HG03103 (cell line): ENCODE measurements around the gene ASIC1.

Source experiments
- ATAC-seq: cut with Tn5 transposase; IDR thresholded peaks from one replicate; pipeline ENCODE4 v1.9.1; 2021; ENCODE audit warnings: low read depth; ENCODE audit not compliant: unreplicated experiment

Gene ASIC1

DNA sequence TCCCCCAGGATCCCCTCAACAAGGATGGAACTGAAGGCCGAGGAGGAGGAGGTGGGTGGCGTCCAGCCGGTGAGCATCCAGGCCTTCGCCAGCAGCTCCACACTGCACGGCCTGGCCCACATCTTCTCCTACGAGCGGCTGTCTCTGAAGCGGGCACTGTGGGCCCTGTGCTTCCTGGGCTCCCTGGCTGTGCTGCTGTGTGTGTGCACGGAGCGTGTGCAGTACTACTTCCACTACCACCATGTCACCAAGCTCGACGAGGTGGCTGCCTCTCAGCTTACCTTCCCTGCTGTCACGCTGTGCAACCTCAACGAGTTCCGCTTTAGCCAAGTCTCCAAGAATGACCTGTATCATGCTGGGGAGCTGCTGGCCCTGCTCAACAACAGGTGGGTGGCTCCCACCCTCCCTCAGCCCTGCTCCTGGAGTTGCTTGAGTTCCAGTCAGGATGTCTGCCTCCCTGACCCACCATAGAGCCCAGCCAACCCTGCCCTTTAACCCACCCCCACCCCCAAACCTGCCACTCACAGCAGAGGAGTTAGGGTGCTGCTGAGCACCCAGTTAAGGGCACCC is 1.4 kb downstream of the ASIC1 start:
- ATAC-seq, result no peak

DNA sequence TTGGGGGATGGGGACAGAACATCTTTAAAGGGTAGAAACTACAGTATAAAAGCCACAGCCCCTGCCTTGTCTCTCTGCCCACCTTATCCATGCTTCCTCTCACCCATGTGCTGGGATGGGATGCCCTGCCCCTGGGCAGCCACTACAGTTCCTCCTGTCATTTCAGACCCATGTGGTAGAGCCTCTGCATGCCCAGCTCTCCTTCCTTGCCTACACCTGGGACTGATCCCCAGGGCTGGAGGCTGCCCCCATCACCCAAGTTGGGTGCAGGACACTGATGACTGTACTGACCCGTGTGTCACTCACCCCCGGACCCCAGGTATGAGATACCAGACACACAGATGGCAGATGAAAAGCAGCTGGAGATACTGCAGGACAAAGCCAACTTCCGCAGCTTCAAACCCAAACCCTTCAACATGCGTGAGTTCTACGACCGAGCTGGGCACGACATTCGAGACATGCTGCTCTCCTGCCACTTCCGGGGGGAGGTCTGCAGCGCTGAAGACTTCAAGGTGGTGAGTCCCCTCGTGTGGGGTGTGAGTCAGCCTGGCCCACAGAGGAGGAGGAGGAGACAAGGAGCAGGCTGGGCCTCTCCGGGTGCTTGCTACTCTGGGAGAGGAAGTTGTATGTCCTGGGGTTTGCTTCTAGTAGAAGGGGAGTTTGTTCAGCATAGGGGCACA is 2.2 kb downstream of the ASIC1 start:
- no peak for ATAC-seq

- ATAC-seq, result no peak
These were observed 2.7 kb downstream of the ASIC1 start for GRCh38 chr12:50060120-50060468.

- no peak for ATAC-seq
These were observed 3.8 kb downstream of the ASIC1 start for GRCh38 chr12:50061171-50061570.

DNA sequence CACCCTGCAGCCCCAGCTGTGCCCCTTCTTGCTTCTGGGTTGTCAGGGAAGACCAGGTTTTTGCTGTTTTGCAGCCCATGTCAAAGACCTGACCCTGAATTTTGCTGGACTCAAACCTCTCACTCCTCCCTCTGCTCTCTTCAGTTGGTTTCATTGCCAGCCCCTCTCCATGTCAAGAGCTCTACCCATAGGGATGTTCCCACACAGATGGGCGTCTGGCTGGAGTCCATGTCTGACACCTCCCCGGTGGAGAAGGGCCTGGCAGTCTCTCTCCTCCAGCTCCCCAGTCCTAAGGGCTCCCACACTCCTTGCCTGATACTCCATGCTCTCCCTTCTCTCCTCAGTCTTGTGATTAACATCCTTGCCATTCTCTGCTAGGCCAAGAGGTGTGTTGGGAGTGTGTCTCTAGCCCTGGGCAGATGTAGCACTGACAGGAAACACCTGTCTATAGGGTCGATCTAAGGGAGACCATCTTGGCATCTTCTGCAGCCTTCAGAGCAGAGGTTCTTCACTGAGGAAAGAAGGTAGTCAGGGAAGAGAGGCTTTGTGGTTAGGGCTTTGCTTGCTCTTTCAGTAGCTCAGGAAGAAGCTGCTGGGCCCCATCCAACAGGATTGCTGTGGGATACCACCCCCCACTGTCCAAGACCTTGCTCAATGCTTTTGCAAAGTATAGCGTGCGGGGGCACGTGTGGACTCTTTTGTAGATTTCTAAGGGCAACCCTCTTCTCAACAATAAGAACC is 4.7 kb downstream of the ASIC1 start:
- no peak for ATAC-seq

- no peak for ATAC-seq
These were observed 5.5 kb downstream of the ASIC1 start for GRCh38 chr12:50062728-50063460.

DNA sequence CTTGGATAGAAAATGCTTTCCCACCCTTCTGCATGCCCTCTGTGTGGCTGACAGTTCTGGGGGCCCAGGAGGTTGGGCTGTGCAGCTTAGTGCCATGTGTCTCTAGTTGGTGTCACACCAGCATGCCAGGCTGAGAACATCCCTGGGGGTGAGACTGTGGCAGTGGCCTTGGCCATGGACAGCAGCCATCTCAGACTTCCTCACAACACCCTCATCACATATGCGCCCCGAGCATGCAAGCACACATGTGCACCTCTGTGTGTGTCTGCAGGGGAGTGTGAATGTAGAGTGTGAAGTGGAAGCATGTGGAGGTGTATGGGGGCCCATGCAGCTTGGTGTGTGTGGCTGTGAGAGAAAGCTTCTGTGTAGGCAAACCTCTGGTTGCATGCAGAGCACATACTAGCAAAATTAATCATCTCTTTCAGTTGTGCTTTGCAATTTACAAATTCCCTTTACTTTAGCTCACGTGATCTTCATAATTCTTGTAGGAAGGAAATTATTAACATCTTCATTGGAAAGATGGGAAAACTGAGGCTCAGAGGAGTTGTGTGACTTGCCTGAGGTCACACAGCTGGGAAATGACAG is 8.4 kb downstream of the ASIC1 start:
- ATAC-seq, result no peak

DNA sequence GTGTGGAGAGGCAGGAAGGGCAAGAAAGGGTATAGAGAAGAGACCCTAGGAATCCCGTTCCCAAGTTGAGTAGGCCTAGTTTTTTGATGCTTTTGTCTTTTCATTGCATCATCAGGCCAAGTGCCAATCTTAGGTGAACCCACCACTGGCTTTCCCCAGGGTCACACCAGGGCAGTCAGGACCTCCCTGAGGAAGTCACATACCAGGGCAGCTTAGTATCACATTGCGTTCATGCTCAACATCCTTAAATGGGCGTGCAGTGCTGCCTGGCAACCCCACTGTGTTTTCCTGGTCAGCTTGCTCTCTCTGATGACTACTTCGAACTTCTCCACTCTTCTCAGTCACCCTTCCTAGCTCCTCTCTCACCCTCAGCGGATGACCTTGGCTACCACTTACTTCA is 9.0 kb downstream of the ASIC1 start:
- ATAC-seq, result no peak

GRCh38 chr12:50069069-50069468 is 11.7 kb downstream of the ASIC1 start:
- no peak for ATAC-seq

GRCh38 chr12:50069539-50069938 is 12.1 kb downstream of the ASIC1 start:
- ATAC-seq, result no peak

- ATAC-seq, result no peak
These were observed 13.1 kb downstream of the ASIC1 start for GRCh38 chr12:50070314-50071060.

DNA sequence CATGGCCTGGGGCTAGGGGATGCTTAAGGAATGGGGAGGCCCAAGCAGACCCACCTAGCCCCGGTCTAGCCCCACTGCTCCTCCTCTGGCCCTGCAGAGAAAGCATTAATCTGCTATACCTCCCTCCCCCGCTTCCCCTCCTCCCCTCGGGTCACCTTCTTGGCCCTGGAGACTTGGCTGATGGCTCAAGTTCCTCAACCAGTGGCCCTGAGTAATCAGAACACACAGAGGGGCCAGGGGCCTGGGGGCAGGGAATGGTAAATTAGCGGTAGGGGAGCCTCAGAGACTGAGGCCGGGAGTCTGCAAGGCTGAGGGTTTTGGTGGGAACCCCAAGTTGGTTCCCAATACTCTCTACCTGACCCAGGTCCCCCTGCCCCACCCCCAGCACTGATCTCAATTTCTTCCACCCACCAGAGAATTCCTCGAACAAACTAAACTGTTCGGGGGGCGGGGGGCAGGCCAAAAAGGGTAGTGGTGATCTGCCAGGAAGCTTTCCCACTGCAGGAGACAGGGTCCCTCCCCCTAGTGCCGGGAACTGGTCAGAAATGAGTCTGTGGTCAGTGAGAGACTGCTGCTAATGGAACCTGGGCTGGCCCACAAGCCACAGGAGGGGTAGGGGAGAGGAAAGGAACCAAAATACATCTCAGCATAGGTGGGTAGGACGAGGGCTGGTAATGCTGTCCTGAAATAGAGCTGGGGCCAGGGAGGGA is 15.0 kb downstream of the ASIC1 start:
- no peak for ATAC-seq

DNA sequence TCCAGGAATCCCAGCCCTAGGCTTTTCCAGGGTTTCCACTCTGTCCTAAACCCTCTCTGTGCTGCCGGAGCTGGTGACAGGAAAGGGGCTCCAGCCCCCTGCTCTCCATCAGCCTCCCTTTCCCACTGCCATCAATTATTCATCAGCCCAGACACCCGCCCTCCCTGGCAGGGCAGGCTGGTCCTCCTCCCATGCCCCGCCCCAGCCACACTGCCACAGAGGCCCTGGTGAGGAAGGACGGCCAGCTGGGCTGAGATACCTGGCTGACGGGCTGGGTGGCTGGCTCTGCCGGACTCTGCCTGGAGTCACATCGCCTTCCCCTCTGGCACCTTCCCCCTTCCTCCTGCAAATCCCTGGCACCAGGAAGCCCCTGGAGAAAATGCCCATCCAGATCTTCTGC is 15.8 kb downstream of the ASIC1 start:
- no peak for ATAC-seq

- ATAC-seq, result no peak
These were observed 16.3 kb downstream of the ASIC1 start for GRCh38 chr12:50073712-50074111.

DNA sequence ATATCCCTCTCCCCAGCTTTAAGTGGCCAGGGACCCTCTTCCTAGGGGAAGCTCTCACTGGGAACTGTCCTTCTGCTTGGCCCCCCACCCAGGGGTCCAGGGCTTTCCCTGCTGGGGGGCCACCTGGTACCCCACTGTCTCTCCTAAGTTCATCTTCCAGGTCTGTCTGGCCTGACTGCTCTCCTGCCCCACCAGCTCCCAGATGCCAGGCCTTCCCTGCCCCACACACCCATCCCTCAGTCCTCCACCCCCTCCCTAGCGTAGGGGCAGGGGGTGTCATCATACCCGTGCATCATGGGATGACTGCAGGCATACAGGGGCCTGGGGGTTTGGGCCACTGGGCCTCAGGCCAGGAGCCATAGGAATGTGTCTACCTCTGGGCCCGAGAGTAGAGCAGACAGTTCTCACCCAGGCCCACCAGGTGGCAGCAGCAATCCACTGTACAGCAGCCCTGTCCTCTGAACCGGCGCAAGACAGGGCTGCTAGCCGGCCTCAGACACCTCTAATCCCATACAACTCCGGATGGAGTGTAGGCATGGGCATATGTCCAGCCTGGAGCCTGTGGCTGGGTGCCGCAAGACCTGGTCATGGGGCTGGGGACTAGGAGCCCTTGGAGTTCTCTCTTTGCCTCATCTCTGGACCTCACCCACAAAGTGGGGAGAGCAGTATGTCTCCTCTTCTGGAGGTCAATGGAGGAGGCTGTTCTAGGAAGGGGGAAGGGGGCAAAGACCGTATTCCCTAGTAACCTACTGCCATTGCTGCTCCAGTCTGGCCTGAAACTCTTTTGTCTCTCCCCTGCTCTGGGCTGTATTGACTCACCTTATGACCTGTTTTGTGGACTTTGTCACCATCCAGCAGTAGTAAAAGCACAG is 17.8 kb downstream of the ASIC1 start:
- peak; percentile 67 for ATAC-seq

DNA sequence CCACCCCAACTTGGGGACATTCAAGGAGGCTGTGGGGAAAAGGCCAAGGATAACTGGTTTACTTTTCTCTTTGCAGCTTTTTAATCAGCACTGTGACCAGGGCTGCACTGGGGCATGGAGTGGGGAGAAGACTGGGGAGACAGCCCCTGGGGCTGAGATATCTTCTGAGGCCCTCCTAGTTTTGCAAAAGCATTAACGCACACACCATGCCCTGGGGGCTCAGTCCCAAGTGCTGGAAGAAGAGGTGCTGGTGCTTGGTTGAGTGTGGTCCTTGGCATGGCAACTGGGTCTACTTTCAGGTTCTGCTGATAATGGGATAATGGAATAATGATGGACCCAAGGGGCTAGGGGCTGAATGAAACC is 18.4 kb downstream of the ASIC1 start:
- ATAC-seq, result no peak

GRCh38 chr12:50077099-50077498 is 19.7 kb downstream of the ASIC1 start:
- ATAC-seq, result no peak

DNA sequence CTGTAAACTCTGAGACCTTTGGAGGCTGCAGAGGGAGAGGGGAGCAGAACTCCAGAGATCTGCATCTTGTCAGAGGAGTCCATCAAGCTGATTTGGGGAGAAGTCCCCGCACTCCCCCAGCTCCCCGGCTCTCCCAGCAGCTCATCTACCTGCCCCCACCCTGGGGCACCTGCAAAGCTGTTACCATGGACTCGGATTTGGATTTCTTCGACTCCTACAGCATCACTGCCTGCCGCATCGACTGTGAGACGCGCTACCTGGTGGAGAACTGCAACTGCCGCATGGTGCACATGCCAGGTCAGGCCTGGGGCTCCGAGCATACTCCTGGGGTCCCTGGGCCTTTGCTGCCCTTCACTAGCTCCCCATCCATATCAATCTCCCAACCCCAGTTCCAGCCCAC is 20.9 kb downstream of the ASIC1 start:
- no peak for ATAC-seq

- no peak for ATAC-seq
These were observed 22.4 kb downstream of the ASIC1 start for GRCh38 chr12:50079771-50080170.
